ENCODE data around the gene CLSTN2.

GRCh38 chr3:139957844-139958243 is 22.9 kb downstream of the CLSTN2 start:
- TF ChIP-seq CTCF (tag by site-specific recombination; IDR thresholded peaks at IDR 0.05) (no peak), GLI4 (tag by site-specific recombination; IDR thresholded peaks at IDR 0.05) (no peak), MYNN (tag by site-specific recombination; IDR thresholded peaks at IDR 0.05; ENCODE audit: borderline replicate concordance) (no peak), PRDM2 (tag by site-specific recombination; IDR thresholded peaks at IDR 0.05; ENCODE audit: borderline replicate concordance) (no peak), ZNF830 (tag by site-specific recombination; IDR thresholded peaks at IDR 0.05; ENCODE audit: low read depth) (no peak), PRDM1 (tag by site-specific recombination; IDR thresholded peaks at IDR 0.05) (no peak), REST (tag by site-specific recombination; IDR thresholded peaks at IDR 0.05) (no peak), ZNF174 (tag by site-specific recombination; IDR thresholded peaks at IDR 0.05) (no peak), ZBTB8A (tag by site-specific recombination; IDR thresholded peaks at IDR 0.05) (no peak), ZSCAN18 (tag by site-specific recombination; IDR thresholded peaks at IDR 0.05) (no peak), BCL11A (tag by site-specific recombination; IDR thresholded peaks at IDR 0.05; ENCODE audit: low read depth) (no peak)

Measured in HEK293 (cell line).